Measurements from ENCODE around the gene FBXO48.

FBXO48 gene

GRCh38 chr2:68412127-68412819 is 54.8 kb downstream of the FBXO48 start:
- no peak for DNase-seq (ENCODE audit: low spot score)

GRCh38 chr2:68411397-68412126 is 55.5 kb downstream of the FBXO48 start:
- no peak for DNase-seq (ENCODE audit: low spot score)
